Suprapubic skin (tissue), 4 donors: ENCODE data around the gene C2CD4B. TPM values are rescaled to one million over a fixed set of nuclear protein-coding genes. Genes with fewer than 3 reads are reported as not detected.

Experiments used
- DNase-seq, 2 donors: peaks; one replicate each; pipeline ENCODE4 v3.0.0-alpha.2; 2019; ENCODE audit warnings: low spot score in 2 of 2
- H3K27ac ChIP-seq: fragments of 200-600 bp; sonication (generic); one replicate; pipeline ENCODE4 v1.5.1; 2019
- H3K27me3 ChIP-seq: fragments of 200-600 bp; sonication (generic); one replicate; pipeline ENCODE4 v1.5.1; 2019
- H3K36me3 ChIP-seq: fragments of 200-600 bp; sonication (generic); one replicate; pipeline ENCODE4 v1.5.1; 2019
- H3K4me1 ChIP-seq: fragments of 200-600 bp; sonication (generic); one replicate; pipeline ENCODE4 v1.5.1; 2019
- H3K4me3 ChIP-seq: fragments of 200-600 bp; sonication (generic); one replicate; pipeline ENCODE4 v1.5.1; 2019; ENCODE audit warnings: mild to moderate bottlenecking
- H3K9me3 ChIP-seq: fragments of 200-600 bp; sonication (generic); one replicate; pipeline ENCODE4 v1.5.1; 2019
- EP300 ChIP-seq: sonication (generic); formaldehyde crosslinking; IDR thresholded peaks from one replicate; pipeline ENCODE4 v1.6.1; 2017; ENCODE audit warnings: antibody characterized with exemption
- POLR2A ChIP-seq, 2 donors: fragments of 450-650 bp; IDR thresholded peaks; one replicate each; pipeline ENCODE4 v1.6.1; 2017; ENCODE audit warnings: antibody characterized with exemption in 2 of 2, mild to moderate bottlenecking in 2 of 2, moderate library complexity in 2 of 2
- POLR2AphosphoS5 ChIP-seq, 3 donors: sonication (generic); formaldehyde crosslinking; IDR thresholded peaks; one replicate each; pipeline ENCODE4 v1.6.1; 2017; ENCODE audit warnings: antibody characterized with exemption in 3 of 3
- WGBS: methylation state at CpG from one replicate; pipeline ENCODE4 v1.1.5; 2018; 5-methylcytosine and 5-hydroxymethylcytosine counted together
- total RNA-seq, 4 donors: library from RNA; depleted of rRNA; stranded (reverse); fragments of >200 nt; gene quantifications; one replicate each; pipeline ENCODE4 v1.1.0, GENCODE V29; 2016
- TF ChIP-seq, protein P1 (sequence below), 2 donors: fragments of 200-600 bp in 1 of 2; fragments of 450-650 bp in 1 of 2; sonication (generic) in 1 of 2; IDR thresholded peaks; one replicate each; pipeline ENCODE4 v1.5.1; 2016 to 2019; ENCODE audit warnings: antibody characterized with exemption in 2 of 2, mild to moderate bottlenecking in 1 of 2, moderate library complexity in 1 of 2

The C2CD4B gene
- total RNA-seq, 4 donors from 2014 or later: 0.64 to 5.7 (median 3.3) TPM

DNA sequence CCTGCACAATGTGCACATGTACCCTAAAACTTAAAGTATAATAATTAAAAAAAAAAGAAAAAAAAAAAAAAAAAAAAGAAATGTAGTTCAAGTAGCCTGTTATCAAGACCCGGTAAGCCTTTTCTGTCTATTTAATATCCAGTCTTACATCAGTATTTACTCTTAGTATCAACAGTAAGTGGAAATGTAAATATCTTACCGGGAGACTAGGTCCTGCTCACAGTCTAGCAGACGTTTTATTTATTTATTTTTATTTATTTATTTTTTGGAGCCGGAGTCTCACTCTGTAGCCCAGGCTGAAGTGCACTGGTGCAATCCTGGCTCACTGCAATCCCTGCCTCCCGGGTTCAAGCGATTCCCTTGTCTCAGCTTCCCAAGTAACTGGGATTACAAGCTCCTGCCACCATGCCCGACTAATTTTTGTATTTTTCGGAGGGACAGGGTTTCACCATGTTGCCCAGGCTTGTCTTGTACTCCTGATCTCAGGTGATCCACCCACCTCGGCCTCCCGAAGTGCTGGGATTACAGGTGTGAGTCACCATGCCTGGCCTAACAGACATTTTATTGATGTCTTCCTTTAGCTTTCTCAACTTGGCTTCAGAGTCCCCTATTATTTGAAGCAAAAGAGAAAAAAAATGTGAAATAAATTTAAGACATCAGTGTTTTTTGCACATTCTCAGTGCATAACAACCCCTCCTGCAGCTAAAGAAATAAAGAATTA, 19.9 kb downstream of the C2CD4B start:
- Histone ChIP-seq H3K4me1 (no peaks in the 10 kb centered on the region), H3K9me3 (no peaks in the 10 kb centered on the region), H3K27me3 (no peaks in the 10 kb centered on the region), H3K27ac (no peak overlapping the region), H3K4me3 (no peak overlapping the region), H3K36me3 (no peaks in the 10 kb centered on the region)
- WGBS: 80% methylated on average over 10 of the region's 10 CpGs
- TF ChIP-seq POLR2A (IDR thresholded peaks at IDR 0.05): no peak
- TF ChIP-seq, protein P1, sequence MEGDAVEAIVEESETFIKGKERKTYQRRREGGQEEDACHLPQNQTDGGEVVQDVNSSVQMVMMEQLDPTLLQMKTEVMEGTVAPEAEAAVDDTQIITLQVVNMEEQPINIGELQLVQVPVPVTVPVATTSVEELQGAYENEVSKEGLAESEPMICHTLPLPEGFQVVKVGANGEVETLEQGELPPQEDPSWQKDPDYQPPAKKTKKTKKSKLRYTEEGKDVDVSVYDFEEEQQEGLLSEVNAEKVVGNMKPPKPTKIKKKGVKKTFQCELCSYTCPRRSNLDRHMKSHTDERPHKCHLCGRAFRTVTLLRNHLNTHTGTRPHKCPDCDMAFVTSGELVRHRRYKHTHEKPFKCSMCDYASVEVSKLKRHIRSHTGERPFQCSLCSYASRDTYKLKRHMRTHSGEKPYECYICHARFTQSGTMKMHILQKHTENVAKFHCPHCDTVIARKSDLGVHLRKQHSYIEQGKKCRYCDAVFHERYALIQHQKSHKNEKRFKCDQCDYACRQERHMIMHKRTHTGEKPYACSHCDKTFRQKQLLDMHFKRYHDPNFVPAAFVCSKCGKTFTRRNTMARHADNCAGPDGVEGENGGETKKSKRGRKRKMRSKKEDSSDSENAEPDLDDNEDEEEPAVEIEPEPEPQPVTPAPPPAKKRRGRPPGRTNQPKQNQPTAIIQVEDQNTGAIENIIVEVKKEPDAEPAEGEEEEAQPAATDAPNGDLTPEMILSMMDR (IDR thresholded peaks at IDR 0.05): no peak
- TF ChIP-seq EP300: no peak
- no peak for TF ChIP-seq POLR2AphosphoS5 (IDR thresholded peaks at IDR 0.05)
- no peak for DNase-seq

DNA sequence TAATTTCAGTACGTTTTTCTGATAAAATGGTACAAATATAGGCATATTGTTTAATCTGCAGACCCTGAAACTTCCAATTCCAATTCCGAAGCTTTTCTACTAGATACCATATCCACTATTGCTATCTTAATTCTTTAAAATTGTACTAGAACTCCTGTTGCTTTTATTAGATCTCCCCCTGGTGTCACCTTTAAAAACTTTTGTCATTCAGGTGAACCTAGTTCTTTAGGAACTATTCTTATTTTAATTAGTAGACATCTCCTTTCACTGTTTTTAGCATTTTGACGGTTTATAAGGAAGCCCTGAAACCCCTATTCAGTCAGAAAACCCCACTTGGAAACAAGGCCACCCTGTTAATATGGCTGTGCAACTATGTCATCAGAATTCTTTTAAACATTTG, 22.3 kb downstream of the C2CD4B start:
- H3K27ac ChIP-seq: no peak overlapping the region

DNA sequence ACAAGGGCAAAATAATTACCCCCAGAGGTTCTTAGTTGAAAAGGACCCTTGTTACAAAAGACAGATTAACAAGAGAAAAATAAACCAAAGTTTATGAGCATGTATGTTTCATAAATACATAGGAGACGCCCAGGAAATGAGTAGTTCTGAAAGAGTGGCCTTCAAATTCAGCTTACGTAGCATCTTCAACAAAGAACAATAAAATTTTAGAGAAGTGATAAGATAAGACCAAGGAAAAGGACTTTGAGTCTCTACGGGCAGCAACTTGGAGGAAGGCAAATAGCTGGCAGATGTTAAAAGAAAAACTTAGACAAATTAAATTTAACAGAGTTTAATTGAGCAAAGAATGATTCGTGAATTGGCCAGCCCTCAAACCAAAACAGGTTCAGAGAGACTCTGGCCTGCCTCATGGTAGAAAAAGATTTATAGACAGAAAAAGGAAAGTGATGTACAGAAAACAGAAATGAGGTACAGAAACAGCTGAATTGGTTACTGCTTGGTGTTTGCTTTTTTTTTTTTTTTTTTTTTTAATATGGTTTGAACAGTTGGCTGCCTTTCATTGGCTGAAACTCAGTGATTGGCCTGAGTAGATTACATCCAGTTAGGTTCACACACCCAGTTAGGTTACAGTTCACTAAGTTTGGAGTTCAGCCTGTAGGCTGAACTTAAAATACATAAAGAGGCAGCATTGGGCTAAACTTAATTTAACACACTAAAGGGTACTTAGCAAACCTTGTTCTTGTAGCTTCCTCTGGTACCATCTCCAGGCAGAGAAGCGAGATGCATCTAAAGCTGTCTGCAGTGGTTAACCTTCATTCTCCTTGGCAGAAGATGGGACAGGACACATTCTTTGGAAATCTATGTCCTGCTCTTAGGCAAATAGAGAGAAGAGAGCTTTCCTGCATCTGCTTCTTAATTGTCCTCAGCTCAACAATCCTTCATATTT, 23.2 kb downstream of the C2CD4B start:
- TF ChIP-seq POLR2A (IDR thresholded peaks at IDR 0.05) (no peak), POLR2AphosphoS5 (IDR thresholded peaks at IDR 0.05) (no peak)
- TF ChIP-seq, protein P1 (IDR thresholded peaks at IDR 0.05): no peak
- Histone ChIP-seq H3K4me3 (no peak overlapping the region), H3K36me3 (no peaks in the 10 kb centered on the region), H3K27ac (no peak overlapping the region), H3K27me3 (peaks cover 3% of the 10 kb centered on the region), H3K9me3 (no peaks in the 10 kb centered on the region), H3K4me1 (peaks cover 3% of the 10 kb centered on the region)
- 63% methylated on average over 5 of the region's 5 CpGs for WGBS
- no peak for DNase-seq

More for the DNA sequence above, 22.3 kb downstream of the C2CD4B start:
- Histone ChIP-seq H3K4me3 (no peak overlapping the region), H3K27me3 (peaks cover 3% of the 10 kb centered on the region), H3K9me3 (no peaks in the 10 kb centered on the region), H3K36me3 (no peaks in the 10 kb centered on the region), H3K4me1 (peaks cover 3% of the 10 kb centered on the region)
- 75% methylated on average over 3 of the region's 3 CpGs for WGBS
- DNase-seq: no peak
- TF ChIP-seq POLR2A (IDR thresholded peaks at IDR 0.05): no peak
- TF ChIP-seq EP300: no peak
- TF ChIP-seq, protein P1 (IDR thresholded peaks at IDR 0.05): no peak
- no peak for TF ChIP-seq POLR2AphosphoS5 (IDR thresholded peaks at IDR 0.05)

DNA sequence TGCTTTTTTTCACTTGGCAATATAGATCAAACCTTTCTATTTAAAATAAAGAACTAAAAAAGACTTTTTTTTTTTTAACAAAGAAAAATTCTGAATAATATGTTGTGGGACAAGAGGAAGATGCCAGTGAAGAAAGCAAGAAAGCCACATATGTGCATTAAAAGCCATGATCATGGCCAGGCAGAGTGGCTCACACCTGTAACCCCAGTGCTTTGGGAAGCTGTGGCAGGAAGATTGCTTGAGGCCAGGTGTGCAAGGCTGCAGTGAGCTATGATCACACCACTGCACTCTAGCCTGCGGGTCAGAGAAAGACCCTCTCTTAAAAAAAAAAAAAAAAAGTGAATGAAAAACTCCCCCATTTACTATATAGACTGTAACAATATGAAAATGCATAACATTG, 23.9 kb downstream of the C2CD4B start:
- H3K4me3 ChIP-seq: no peak overlapping the region
- TF ChIP-seq EP300 (no peak), POLR2AphosphoS5 (IDR thresholded peaks at IDR 0.05) (no peak), POLR2A (IDR thresholded peaks at IDR 0.05) (no peak)
- TF ChIP-seq, protein P1 (IDR thresholded peaks at IDR 0.05): no peak
- peaks cover 3% of the 10 kb centered on the region for H3K4me1 ChIP-seq
- WGBS: 86% methylated on average over 1 of the region's 1 CpG
- peaks cover 3% of the 10 kb centered on the region for H3K27me3 ChIP-seq
- H3K9me3 ChIP-seq: no peaks in the 10 kb centered on the region
- DNase-seq: no peak
- H3K36me3 ChIP-seq: no peaks in the 10 kb centered on the region
- no peak overlapping the region for H3K27ac ChIP-seq

DNA sequence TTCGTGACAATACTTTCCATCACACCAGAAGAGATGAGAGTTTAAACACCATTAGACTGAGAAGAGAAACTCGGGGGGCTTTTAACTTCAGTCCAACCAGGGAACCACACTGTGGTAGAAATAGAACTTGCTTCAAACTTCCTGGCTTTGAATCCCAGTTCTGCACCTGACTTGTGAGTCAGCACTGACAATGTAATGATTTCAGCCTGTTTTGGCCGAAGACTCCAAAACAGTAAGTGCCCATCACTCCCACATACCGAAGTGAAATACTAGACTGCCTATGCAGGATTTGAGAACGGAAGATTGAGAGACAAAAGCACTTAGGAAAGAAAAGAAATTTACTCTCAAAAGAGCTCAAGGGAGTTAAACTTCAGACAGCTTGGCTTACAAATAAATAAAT, 27.0 kb downstream of the C2CD4B start:
- Histone ChIP-seq H3K27ac (no peak overlapping the region), H3K4me1 (peaks cover 3% of the 10 kb centered on the region), H3K4me3 (no peak overlapping the region), H3K27me3 (peaks cover 3% of the 10 kb centered on the region), H3K9me3 (no peaks in the 10 kb centered on the region), H3K36me3 (no peaks in the 10 kb centered on the region)
- 72% methylated on average over 5 of the region's 5 CpGs for WGBS
- TF ChIP-seq EP300 (no peak), POLR2A (IDR thresholded peaks at IDR 0.05) (no peak), POLR2AphosphoS5 (IDR thresholded peaks at IDR 0.05) (no peak)
- TF ChIP-seq, protein P1 (IDR thresholded peaks at IDR 0.05): no peak
- no peak for DNase-seq
